Activated gamma-delta T cell treated with Interleukin-2 at 50 U/mL for 16 hours (primary cell): ENCODE results near the gene PAFAH2.
"Not testable (repeated sequence)": the region's sequence is repeated elsewhere in the genome, so short reads cannot be mapped to it uniquely, and the experiment has no call there.

Experiments used
- DNase-seq: peaks from one replicate; pipeline ENCODE4 v3.0.0-alpha.2; 2020

Gene PAFAH2

GRCh38 chr1:25978403-25978802, 19.5 kb downstream of the PAFAH2 start:
- no peak for DNase-seq

DNA sequence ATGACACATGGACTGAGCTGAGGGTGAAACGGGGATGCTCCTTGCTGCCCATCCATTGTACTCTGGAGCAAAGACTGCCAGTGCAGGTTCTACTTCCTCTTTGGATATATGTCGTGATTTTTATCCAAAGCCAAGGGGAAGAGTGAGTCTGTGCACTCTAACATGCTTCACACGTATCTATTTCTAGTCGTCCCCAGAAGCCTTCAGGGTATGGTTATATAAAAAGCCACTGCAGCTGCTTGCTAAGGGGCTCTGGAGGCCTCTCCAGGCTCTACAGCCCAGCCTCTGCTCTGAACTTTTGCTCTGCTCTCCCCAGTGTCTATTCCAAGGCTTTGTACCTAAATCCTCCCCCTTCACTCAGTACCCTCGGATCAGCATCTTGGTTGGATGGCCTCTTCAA, 20.1 kb downstream of the PAFAH2 start:
- DNase-seq, result no peak

GRCh38 chr1:25973610-25974321, 24.1 kb downstream of the PAFAH2 start:
- DNase-seq, result no peak

- DNase-seq, result no peak
Measured at GRCh38 chr1:25971811-25972180, 26.1 kb downstream of the PAFAH2 start.

GRCh38 chr1:25971066-25971810, 26.6 kb downstream of the PAFAH2 start:
- peak; percentile 19 for DNase-seq

DNA sequence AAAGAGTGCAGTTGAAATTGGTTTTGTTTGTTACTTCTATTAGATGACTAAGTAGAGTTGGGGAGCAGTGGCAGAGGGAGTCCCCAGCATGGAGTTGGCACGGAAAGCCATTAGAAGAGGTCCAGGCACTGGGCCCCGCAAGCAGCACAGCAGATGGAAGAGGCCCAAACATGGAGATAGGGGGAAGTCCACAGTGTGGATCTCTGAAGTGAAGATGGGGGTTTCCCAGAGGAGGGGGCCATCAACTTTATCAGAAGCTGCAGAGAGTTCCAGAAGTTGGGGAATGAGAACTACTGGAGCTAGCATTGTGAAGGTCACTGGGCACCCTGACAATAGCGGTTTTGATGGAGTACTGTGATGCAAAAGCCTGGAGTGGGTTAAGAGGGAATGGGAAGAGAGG, 30.6 kb downstream of the PAFAH2 start:
- no peak for DNase-seq

GRCh38 chr1:25959611-25960010, 38.3 kb downstream of the PAFAH2 start:
- DNase-seq, result no peak

GRCh38 chr1:25958465-25958864, 39.4 kb downstream of the PAFAH2 start:
- no peak for DNase-seq

GRCh38 chr1:25955553-25955952, 42.3 kb downstream of the PAFAH2 start:
- DNase-seq, result no peak

- DNase-seq, result no peak
Measured at GRCh38 chr1:25954282-25954938, 43.5 kb downstream of the PAFAH2 start.

GRCh38 chr1:25952841-25953401, 44.9 kb downstream of the PAFAH2 start:
- no peak for DNase-seq

GRCh38 chr1:25948641-25949040, 49.2 kb downstream of the PAFAH2 start:
- no peak for DNase-seq

GRCh38 chr1:25947027-25947426, 50.8 kb downstream of the PAFAH2 start:
- no peak for DNase-seq

- DNase-seq, result no peak
Measured at GRCh38 chr1:25945761-25946160, 52.1 kb downstream of the PAFAH2 start.

DNA sequence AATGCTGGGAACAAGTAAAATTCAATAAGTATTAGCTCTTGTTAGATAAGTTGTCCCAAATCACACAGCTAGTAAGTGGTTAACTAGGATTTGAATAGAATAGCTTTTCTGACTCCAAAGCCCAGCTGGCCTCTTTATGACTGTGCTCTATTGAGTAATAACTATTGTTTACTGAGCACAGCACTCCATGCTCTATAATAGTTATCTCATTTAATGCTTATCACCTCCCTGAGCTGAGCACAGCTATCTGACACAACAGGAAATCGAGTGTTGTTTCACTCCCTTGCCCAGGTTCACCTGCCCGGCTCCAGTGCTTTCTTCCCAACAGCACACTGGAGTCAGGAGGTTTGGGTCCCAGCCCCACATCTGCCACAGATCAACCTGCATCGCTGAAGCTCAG, 52.9 kb downstream of the PAFAH2 start:
- DNase-seq, result no peak

DNA sequence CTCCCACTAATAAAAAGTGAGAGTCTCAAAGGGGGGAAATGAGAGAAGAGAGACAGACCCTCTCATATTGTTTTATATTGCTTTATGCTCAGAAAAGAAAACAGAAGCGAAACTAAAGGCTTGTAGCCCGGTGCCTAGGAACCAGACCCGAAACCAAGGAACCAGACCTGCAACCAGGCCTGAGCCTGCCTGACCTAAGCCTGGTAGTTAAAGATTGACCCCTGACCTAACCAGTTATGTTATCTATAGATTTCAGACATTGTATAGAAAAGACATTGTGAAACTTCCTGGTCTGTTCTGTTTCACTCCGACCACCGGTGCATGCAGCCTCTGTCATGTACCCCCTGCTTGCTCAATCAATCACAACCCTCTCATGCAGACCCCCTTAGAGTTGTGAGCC, 54.4 kb downstream of the PAFAH2 start:
- DNase-seq, result not testable (repeated sequence)

DNA sequence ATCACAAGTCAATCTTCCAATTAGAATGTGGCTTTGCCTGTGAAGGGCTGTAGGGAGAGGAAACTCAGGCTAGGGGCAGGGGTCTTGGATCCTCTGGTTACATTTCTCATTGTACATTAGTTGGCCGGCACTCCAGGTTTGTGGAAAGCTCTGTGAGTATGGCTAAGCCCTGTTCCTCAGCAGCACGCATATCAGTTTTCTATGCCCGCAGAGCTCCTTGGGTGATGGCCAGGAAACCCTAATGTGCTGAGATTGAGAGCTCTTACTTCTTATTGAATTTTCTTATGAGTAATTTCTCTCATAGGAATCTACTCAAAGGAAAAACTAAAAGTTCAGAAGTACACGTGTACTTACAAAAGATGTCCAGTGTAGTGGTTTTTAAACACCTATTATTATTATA, 60.9 kb downstream of the PAFAH2 start:
- DNase-seq, result no peak

DNA sequence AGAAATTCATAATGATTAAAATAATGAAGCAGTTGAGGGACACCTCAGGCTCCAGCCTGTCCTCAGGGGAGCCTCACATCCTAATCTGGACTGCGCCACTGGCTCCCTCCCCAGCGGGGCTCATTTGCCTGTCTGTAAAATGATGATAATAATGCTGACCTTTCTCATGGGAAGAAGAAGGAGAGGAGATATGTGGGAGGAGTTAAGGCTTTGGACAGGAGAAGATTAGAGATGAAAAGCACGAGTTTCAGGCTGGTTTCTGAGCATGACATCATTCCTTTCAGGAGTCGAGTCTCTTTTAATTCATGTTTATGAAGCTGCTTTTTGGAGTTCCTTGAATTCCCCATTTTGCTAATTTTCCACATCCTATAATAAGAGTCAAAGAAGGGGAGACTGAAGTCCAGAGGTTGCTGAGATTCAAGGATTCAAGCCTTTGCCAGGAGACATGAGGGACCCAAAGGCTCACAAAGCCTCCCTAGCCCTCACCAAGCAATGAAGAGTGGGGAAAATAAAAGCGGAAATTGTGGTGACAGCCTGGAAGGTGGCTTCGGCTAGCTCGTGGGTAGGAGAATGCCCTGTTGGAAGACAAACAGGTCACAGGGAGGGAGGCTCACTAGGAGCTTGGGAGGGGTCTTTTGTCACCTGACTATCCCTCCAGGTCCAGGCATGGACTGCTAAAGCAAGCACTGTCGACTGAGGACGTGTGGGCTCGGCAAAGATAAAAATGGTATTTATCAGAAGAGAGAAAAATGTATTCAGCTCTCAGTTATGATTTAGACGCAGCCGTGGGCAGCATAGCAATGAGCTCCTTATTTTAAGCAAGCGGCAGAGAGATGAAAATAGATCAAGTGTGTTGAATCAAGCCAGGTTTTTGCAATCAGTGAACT, 64.1 kb downstream of the PAFAH2 start:
- DNase-seq, result no peak

GRCh38 chr1:25932811-25933400, 65.0 kb downstream of the PAFAH2 start:
- DNase-seq, result not testable (repeated sequence)

- no peak for DNase-seq
Measured at GRCh38 chr1:25932321-25932720, 65.5 kb downstream of the PAFAH2 start.

DNA sequence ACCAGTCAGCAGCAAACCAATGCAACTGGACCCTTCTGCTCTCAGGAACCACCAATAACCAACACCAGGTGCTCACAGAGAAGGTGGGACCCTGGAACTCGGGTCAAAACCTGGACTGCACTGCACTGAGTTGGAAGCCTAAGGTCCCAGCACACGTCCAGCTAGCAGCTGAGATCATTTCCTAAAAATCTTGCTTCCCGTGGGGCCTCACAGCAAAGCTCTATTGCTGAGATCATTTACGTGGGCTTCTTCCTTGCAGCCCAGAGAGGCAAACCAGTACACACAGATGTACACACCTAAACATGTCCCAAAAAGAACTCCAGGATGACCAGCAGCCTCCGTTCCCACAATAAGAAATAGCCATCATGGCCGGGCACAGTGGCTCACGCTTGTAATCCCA, 68.8 kb downstream of the PAFAH2 start:
- no peak for DNase-seq

GRCh38 chr1:25927521-25928265, 70.2 kb downstream of the PAFAH2 start:
- no peak for DNase-seq
